Liver (tissue), 3 donors: ENCODE results near the gene STK35.

ENCODE experiments used
- ATF3 ChIP-seq: IDR thresholded peaks from 2 replicates; pipeline ENCODE4 v1.6.1; 2016; ENCODE audit warnings: antibody characterized with exemption
- CTCF ChIP-seq: fragments of 150-350 bp; IDR thresholded peaks from 2 replicates; pipeline ENCODE4 v1.5.1; 2017; ENCODE audit warnings: improper control_type of control experiment, low read depth, low read length; ENCODE audit not compliant: missing input control
- NR2F2 ChIP-seq: IDR thresholded peaks from 2 replicates; pipeline ENCODE4 v1.6.1; 2016; ENCODE audit warnings: antibody characterized with exemption
- donor health status: healthy.
- donor health status: healthy.

- no peak for TF ChIP-seq CTCF
- TF ChIP-seq ATF3 = no peak
- no peak for TF ChIP-seq NR2F2
These were observed 2.0 kb downstream of the STK35 start for GRCh38 chr20:2103461-2104153.
